ENCODE results near the gene RASAL1.

Gene RASAL1

GRCh38 chr12:113114447-113115178 is 20.9 kb downstream of the RASAL1 start:
- TF ChIP-seq CTCF (IDR thresholded peaks at IDR 0.05; ENCODE audit: borderline replicate concordance, insufficient read depth, low read depth, low read length), result no peak
- no peak overlapping the region for H3K4me3 ChIP-seq (ENCODE audit: low read depth, low read length)

- no peak for TF ChIP-seq CTCF (IDR thresholded peaks at IDR 0.05; ENCODE audit: borderline replicate concordance, insufficient read depth, low read depth, low read length)
Observed at GRCh38 chr12:113113397-113113796, 22.2 kb downstream of the RASAL1 start.

GRCh38 chr12:113112043-113112899 is 23.3 kb downstream of the RASAL1 start:
- H3K4me3 ChIP-seq (ENCODE audit: low read depth, low read length), result no peak overlapping the region
- no peak for TF ChIP-seq CTCF (IDR thresholded peaks at IDR 0.05; ENCODE audit: borderline replicate concordance, insufficient read depth, low read depth, low read length)

More at GRCh38 chr12:113113397-113113796, 22.2 kb downstream of the RASAL1 start:
- H3K4me3 ChIP-seq (ENCODE audit: low read depth, low read length), result no peak overlapping the region

- no peak overlapping the region for H3K4me3 ChIP-seq (ENCODE audit: low read depth, low read length)
- TF ChIP-seq CTCF (IDR thresholded peaks at IDR 0.05; ENCODE audit: borderline replicate concordance, insufficient read depth, low read depth, low read length), result no peak
Observed at GRCh38 chr12:113111247-113111646, 24.3 kb downstream of the RASAL1 start.

GRCh38 chr12:113109872-113110599 is 25.5 kb downstream of the RASAL1 start:
- TF ChIP-seq CTCF (IDR thresholded peaks at IDR 0.05; ENCODE audit: borderline replicate concordance, insufficient read depth, low read depth, low read length), result no peak

GRCh38 chr12:113109360-113109759 is 26.2 kb downstream of the RASAL1 start:
- TF ChIP-seq CTCF (IDR thresholded peaks at IDR 0.05; ENCODE audit: borderline replicate concordance, insufficient read depth, low read depth, low read length), result no peak
- no peak overlapping the region for H3K4me3 ChIP-seq (ENCODE audit: low read depth, low read length)

More at GRCh38 chr12:113109872-113110599, 25.5 kb downstream of the RASAL1 start:
- no peak overlapping the region for H3K4me3 ChIP-seq (ENCODE audit: low read depth, low read length)

Data from GM12875 (cell line).